HEK293 (cell line): ENCODE data around the gene SERTAD2.

Source experiments
- CTCF ChIA-PET: fragments of 350-600 bp; formaldehyde crosslinking; extraction: SDS; loops from one replicate; lab custom pipeline; 2021; ENCODE audit warnings: antibody characterized with exemption; lab: Yijun Ruan, JAX
- POLR2A ChIA-PET: fragments of 300-600 bp; formaldehyde crosslinking; extraction: SDS; loops from one replicate; lab custom pipeline; 2020; ENCODE audit warnings: antibody characterized with exemption, inconsistent platforms; lab: Yijun Ruan, JAX
- H3K27ac ChIP-seq: fragments of 200-500 bp; sonication (Bioruptor generic); 2 replicates; pipeline ENCODE4 v1.5.1; 2014; ENCODE audit warnings: low read depth, low read length, control low read depth, inconsistent platforms; ENCODE audit errors: extremely low read depth
- H3K36me3 ChIP-seq, 2 experiments: fragments of 200-500 bp in 1 of 2; sonication (Bioruptor generic) in 1 of 2; 1 replicate in 1 of 2; 2 replicates in 1 of 2; pipeline ENCODE4 v1.5.1; 2014 to 2017; ENCODE audit warnings: inconsistent platforms in 2 of 2, low read length in 2 of 2; ENCODE audit not compliant: control insufficient read depth in 2 of 2, insufficient read depth in 1 of 2
- H3K4me1 ChIP-seq: fragments of 200-500 bp; sonication (Bioruptor generic); 2 replicates; pipeline ENCODE4 v1.5.1; 2014; ENCODE audit warnings: mild to moderate bottlenecking, low read length, inconsistent platforms; ENCODE audit not compliant: control insufficient read depth, insufficient read depth
- H3K4me3 ChIP-seq: 2 replicates; pipeline ENCODE4 v1.5.1; 2011; ENCODE audit warnings: low read depth, mild to moderate bottlenecking, control low read depth, low read length, moderate library complexity
- H3K9me3 ChIP-seq: fragments of 200-500 bp; sonication (Bioruptor generic); 2 replicates; pipeline ENCODE4 v1.5.1; 2014; ENCODE audit warnings: low read depth, low read length, inconsistent platforms; ENCODE audit not compliant: control insufficient read depth, insufficient read depth
- GLIS1 ChIP-seq: fragments of 450-650 bp; formaldehyde crosslinking; IDR thresholded peaks from 2 replicates; pipeline ENCODE4 v1.5.1; 2016; ENCODE audit warnings: missing biosample characterization, missing genetic modification characterization
- GLIS2 ChIP-seq: fragments of 450-650 bp; formaldehyde crosslinking; IDR thresholded peaks from 2 replicates; pipeline ENCODE4 v1.5.1; 2016; ENCODE audit warnings: missing biosample characterization, missing genetic modification characterization
- HOXA7 ChIP-seq: sonication (generic); formaldehyde crosslinking; IDR thresholded peaks from 2 replicates; pipeline ENCODE4 v1.8.1; 2022; ENCODE audit warnings: missing genetic modification reagents, borderline replicate concordance
- KLF7 ChIP-seq: fragments of 450-650 bp; formaldehyde crosslinking; IDR thresholded peaks from 2 replicates; pipeline ENCODE4 v1.5.1; 2016; ENCODE audit warnings: missing biosample characterization, missing genetic modification characterization, borderline replicate concordance
- SCRT1 ChIP-seq: fragments of 450-650 bp; formaldehyde crosslinking; IDR thresholded peaks from 2 replicates; pipeline ENCODE4 v1.5.1; 2016; ENCODE audit warnings: missing biosample characterization, missing genetic modification characterization, borderline replicate concordance
- YY1 ChIP-seq: fragments of 450-650 bp; formaldehyde crosslinking; IDR thresholded peaks from 2 replicates; pipeline ENCODE4 v1.5.1; 2018; ENCODE audit warnings: missing biosample characterization, missing genetic modification characterization
- ZNF10 ChIP-seq: fragments of 450-650 bp; formaldehyde crosslinking; IDR thresholded peaks from 2 replicates; pipeline ENCODE4 v1.5.1; 2017; ENCODE audit warnings: missing biosample characterization, missing genetic modification characterization
- ZNF138 ChIP-seq: fragments of 450-650 bp; formaldehyde crosslinking; IDR thresholded peaks from 2 replicates; pipeline ENCODE4 v1.5.1; 2016; ENCODE audit warnings: missing biosample characterization, missing genetic modification characterization, borderline replicate concordance
- ZNF146 ChIP-seq: fragments of 450-650 bp; formaldehyde crosslinking; IDR thresholded peaks from 2 replicates; pipeline ENCODE4 v1.5.1; 2016; ENCODE audit warnings: missing biosample characterization, missing genetic modification characterization
- ZNF2 ChIP-seq: fragments of 450-650 bp; formaldehyde crosslinking; IDR thresholded peaks from 2 replicates; pipeline ENCODE4 v1.5.1; 2016; ENCODE audit warnings: missing biosample characterization, missing genetic modification characterization
- ZNF202 ChIP-seq: fragments of 450-650 bp; formaldehyde crosslinking; IDR thresholded peaks from 2 replicates; pipeline ENCODE4 v1.5.1; 2016; ENCODE audit warnings: missing biosample characterization, missing genetic modification characterization, borderline replicate concordance
- ZNF23 ChIP-seq: fragments of 450-650 bp; formaldehyde crosslinking; IDR thresholded peaks from 2 replicates; pipeline ENCODE4 v1.5.1; 2016; ENCODE audit warnings: missing biosample characterization, missing genetic modification characterization, borderline replicate concordance
- ZNF248 ChIP-seq: fragments of 450-650 bp; formaldehyde crosslinking; IDR thresholded peaks from 2 replicates; pipeline ENCODE4 v1.5.1; 2017; ENCODE audit warnings: missing biosample characterization, missing genetic modification characterization
- ZNF311 ChIP-seq: fragments of 450-650 bp; formaldehyde crosslinking; IDR thresholded peaks from 2 replicates; pipeline ENCODE4 v1.5.1; 2017; ENCODE audit warnings: missing biosample characterization, missing genetic modification characterization, borderline replicate concordance
- ZNF37A ChIP-seq: fragments of 450-650 bp; IDR thresholded peaks from 2 replicates; pipeline ENCODE4 v1.5.1; 2018; ENCODE audit warnings: missing biosample characterization, missing genetic modification characterization
- ZNF473 ChIP-seq: fragments of 450-650 bp; formaldehyde crosslinking; IDR thresholded peaks from 2 replicates; pipeline ENCODE4 v1.5.1; 2017; ENCODE audit warnings: missing biosample characterization, missing genetic modification characterization
- ZNF623 ChIP-seq: fragments of 450-650 bp; formaldehyde crosslinking; IDR thresholded peaks from 2 replicates; pipeline ENCODE4 v1.5.1; 2016; ENCODE audit warnings: missing biosample characterization, missing genetic modification characterization
- ZNF670 ChIP-seq: fragments of 450-650 bp; formaldehyde crosslinking; IDR thresholded peaks from 2 replicates; pipeline ENCODE4 v1.5.1; 2016; ENCODE audit warnings: missing biosample characterization, missing genetic modification characterization, low read depth
- ZNF747 ChIP-seq: fragments of 450-650 bp; formaldehyde crosslinking; IDR thresholded peaks from 2 replicates; pipeline ENCODE4 v1.5.1; 2016; ENCODE audit warnings: missing biosample characterization, missing genetic modification characterization
- ZNF776 ChIP-seq: fragments of 450-650 bp; formaldehyde crosslinking; IDR thresholded peaks from 2 replicates; pipeline ENCODE4 v1.5.0; 2017; ENCODE audit warnings: missing biosample characterization, missing genetic modification characterization, borderline replicate concordance
- ZXDB ChIP-seq: fragments of 450-650 bp; formaldehyde crosslinking; IDR thresholded peaks from 2 replicates; pipeline ENCODE4 v1.5.1; 2016; ENCODE audit warnings: missing biosample characterization, missing genetic modification characterization
- TF ChIP-seq, protein P1 (sequence below): fragments of 450-650 bp; IDR thresholded peaks from 2 replicates; pipeline ENCODE4 v1.5.1; 2018; ENCODE audit warnings: missing biosample characterization, missing genetic modification characterization
- TF ChIP-seq, protein P2 (sequence below): fragments of 450-650 bp; formaldehyde crosslinking; IDR thresholded peaks from 2 replicates; pipeline ENCODE4 v1.5.1; 2016; ENCODE audit warnings: missing biosample characterization, missing genetic modification characterization
- TF ChIP-seq, protein P3 (sequence below): fragments of 450-650 bp; formaldehyde crosslinking; IDR thresholded peaks from 2 replicates; pipeline ENCODE4 v1.5.1; 2016; ENCODE audit warnings: missing biosample characterization, missing genetic modification characterization
- TF ChIP-seq, protein P4 (sequence below): fragments of 450-650 bp; formaldehyde crosslinking; IDR thresholded peaks from 2 replicates; pipeline ENCODE4 v1.5.1; 2016; ENCODE audit warnings: missing biosample characterization, missing genetic modification characterization, low read depth
- TF ChIP-seq, protein P5 (sequence below): fragments of 450-650 bp; formaldehyde crosslinking; IDR thresholded peaks from 2 replicates; pipeline ENCODE4 v1.5.1; 2016; ENCODE audit warnings: missing biosample characterization, missing genetic modification characterization
- TF ChIP-seq, protein P6 (sequence below): fragments of 450-650 bp; formaldehyde crosslinking; IDR thresholded peaks from 2 replicates; pipeline ENCODE4 v1.5.1; 2016; ENCODE audit warnings: missing biosample characterization, missing genetic modification characterization

The SERTAD2 gene

DNA sequence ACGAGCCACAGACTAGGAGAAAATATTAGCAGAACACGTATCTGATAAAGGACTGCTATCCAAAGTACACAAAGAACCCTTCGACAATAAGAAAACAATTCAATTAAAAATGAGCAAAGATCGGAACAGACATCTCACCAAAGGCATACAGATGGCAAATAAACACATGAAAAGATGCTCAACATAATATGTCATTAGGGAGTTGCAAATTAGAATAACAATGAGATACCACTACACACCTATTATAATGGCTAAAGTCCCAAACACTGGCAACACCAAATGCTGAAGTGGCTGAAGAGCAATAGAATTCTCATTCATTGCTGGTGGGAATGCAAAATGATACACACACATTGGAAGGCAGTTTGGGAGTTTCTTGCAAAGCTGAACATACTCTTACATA, 33.1 kb downstream of the SERTAD2 start (continued):
- no peak for TF ChIP-seq ZNF776 (tag by site-specific recombination)

DNA sequence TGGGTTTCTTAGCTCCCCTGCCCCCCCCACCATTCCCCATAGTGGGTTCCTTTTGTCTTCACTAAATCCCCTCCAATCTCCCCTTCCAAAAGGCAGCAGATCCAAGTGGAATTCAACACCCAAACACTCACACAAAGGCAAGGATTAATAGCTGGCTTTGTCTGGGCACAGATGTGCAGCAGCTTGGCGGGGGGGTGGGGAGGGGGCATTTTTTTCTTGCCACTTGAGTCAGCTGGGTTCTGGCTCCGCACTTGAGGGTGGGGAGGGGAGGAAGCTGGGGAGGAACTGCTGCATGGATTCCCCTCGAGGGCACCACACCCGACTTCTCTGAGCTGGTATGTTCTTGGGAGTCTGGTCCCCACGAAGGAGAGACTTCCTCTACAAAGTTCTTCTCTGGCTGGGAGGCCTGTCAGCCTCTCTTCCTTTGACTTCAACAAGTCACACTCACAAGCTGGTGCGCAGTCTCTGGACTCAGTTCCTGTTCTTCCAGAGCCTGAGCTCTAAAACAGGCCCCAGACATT, 36.0 kb downstream of the SERTAD2 start:
- no peak overlapping the region for H3K4me3 ChIP-seq
- no peaks in the 10 kb centered on the region for H3K9me3 ChIP-seq
- H3K4me1 ChIP-seq: no peaks in the 10 kb centered on the region
- no peaks in the 10 kb centered on the region for H3K36me3 ChIP-seq
- TF ChIP-seq HOXA7 (CRISPR knock-in tag) (no peak), KLF7 (tag by site-specific recombination) (no peak), YY1 (no peak), ZNF747 (tag by site-specific recombination) (no peak), ZNF146 (tag by site-specific recombination) (no peak), GLIS2 (tag by site-specific recombination) (no peak), ZNF202 (tag by site-specific recombination) (no peak), ZNF670 (tag by site-specific recombination) (no peak), ZNF10 (tag by site-specific recombination) (no peak), ZXDB (no peak), ZNF2 (tag by site-specific recombination) (no peak), SCRT1 (tag by site-specific recombination) (no peak), ZNF623 (tag by site-specific recombination) (no peak)
- TF ChIP-seq, protein P1, sequence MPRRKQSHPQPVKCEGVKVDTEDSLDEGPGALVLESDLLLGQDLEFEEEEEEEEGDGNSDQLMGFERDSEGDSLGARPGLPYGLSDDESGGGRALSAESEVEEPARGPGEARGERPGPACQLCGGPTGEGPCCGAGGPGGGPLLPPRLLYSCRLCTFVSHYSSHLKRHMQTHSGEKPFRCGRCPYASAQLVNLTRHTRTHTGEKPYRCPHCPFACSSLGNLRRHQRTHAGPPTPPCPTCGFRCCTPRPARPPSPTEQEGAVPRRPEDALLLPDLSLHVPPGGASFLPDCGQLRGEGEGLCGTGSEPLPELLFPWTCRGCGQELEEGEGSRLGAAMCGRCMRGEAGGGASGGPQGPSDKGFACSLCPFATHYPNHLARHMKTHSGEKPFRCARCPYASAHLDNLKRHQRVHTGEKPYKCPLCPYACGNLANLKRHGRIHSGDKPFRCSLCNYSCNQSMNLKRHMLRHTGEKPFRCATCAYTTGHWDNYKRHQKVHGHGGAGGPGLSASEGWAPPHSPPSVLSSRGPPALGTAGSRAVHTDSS (tag by site-specific recombination): no peak
- TF ChIP-seq, protein P2, sequence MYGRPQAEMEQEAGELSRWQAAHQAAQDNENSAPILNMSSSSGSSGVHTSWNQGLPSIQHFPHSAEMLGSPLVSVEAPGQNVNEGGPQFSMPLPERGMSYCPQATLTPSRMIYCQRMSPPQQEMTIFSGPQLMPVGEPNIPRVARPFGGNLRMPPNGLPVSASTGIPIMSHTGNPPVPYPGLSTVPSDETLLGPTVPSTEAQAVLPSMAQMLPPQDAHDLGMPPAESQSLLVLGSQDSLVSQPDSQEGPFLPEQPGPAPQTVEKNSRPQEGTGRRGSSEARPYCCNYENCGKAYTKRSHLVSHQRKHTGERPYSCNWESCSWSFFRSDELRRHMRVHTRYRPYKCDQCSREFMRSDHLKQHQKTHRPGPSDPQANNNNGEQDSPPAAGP: no peak
- TF ChIP-seq, protein P3, sequence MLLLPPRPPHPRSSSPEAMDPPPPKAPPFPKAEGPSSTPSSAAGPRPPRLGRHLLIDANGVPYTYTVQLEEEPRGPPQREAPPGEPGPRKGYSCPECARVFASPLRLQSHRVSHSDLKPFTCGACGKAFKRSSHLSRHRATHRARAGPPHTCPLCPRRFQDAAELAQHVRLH (tag by site-specific recombination): no peak
- no peak overlapping the region for H3K27ac ChIP-seq
- CTCF ChIA-PET: interaction anchor here (0.6 to 1.0 kb wide), 6 partner anchors 29 to 285 kb away, joined by 3 to 5 read pairs (median 4); no protein-coding TSS in a partner anchor
- POLR2A ChIA-PET: interaction anchor here (0.6 to 1.4 kb wide), 2 partner anchors 23 to 36 kb away, joined by 5 read pairs; partner anchors contain the start of gene SERTAD2

DNA sequence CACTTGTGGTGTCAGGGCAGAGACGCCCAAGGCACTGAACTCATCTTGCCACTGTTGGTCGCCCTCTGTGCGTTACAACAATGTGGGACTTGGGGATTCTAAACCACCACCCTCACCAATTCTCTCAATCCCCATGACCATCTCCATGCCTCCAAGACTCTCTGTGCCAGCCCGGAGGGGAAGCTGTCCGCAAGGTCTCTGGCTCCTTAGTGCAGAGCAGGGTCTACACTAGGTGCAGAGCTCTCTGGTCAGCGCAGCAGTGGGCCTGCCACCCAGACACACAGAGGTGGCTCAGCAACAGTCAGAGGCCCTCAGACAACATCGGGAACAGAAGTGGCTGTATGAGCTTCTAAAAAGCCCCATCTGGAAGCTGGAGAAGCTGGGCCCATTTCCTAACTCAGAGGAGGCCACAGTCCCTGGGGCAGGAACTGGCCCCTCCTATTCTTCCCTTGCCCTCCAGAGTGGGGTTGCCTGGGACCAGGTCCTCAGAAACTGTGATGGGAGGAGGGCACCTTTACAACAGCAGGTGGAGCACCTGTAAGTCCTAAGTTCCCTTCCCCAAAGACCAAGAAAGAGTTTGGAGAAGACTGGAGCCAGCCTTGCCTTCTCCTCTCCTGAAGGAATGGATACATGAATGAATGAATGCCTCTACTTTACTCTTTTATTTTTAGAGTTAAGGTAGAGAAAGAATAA, 37.7 kb downstream of the SERTAD2 start:
- no peak overlapping the region for H3K4me3 ChIP-seq
- no peak overlapping the region for H3K27ac ChIP-seq
- H3K9me3 ChIP-seq: no peaks in the 10 kb centered on the region
- H3K4me1 ChIP-seq: no peaks in the 10 kb centered on the region
- POLR2A ChIA-PET: interaction anchor here (0.6 kb wide), 1 partner anchor 170 kb away, joined by 8 read pairs; no protein-coding TSS in a partner anchor
- CTCF ChIA-PET: interaction anchor here (0.6 to 1.2 kb wide), 3 partner anchors 28 to 36 kb away, joined by 3 read pairs; no protein-coding TSS in a partner anchor
- no peaks in the 10 kb centered on the region for H3K36me3 ChIP-seq
- TF ChIP-seq ZNF138 (no peak), GLIS1 (tag by site-specific recombination) (no peak), ZNF473 (tag by site-specific recombination) (no peak), ZNF248 (tag by site-specific recombination) (no peak), ZNF37A (no peak), ZNF311 (tag by site-specific recombination) (no peak), ZNF23 (tag by site-specific recombination) (no peak)
- TF ChIP-seq, protein P4, sequence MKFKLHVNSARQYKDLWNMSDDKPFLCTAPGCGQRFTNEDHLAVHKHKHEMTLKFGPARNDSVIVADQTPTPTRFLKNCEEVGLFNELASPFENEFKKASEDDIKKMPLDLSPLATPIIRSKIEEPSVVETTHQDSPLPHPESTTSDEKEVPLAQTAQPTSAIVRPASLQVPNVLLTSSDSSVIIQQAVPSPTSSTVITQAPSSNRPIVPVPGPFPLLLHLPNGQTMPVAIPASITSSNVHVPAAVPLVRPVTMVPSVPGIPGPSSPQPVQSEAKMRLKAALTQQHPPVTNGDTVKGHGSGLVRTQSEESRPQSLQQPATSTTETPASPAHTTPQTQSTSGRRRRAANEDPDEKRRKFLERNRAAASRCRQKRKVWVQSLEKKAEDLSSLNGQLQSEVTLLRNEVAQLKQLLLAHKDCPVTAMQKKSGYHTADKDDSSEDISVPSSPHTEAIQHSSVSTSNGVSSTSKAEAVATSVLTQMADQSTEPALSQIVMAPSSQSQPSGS (tag by site-specific recombination): no peak
- TF ChIP-seq, protein P5, sequence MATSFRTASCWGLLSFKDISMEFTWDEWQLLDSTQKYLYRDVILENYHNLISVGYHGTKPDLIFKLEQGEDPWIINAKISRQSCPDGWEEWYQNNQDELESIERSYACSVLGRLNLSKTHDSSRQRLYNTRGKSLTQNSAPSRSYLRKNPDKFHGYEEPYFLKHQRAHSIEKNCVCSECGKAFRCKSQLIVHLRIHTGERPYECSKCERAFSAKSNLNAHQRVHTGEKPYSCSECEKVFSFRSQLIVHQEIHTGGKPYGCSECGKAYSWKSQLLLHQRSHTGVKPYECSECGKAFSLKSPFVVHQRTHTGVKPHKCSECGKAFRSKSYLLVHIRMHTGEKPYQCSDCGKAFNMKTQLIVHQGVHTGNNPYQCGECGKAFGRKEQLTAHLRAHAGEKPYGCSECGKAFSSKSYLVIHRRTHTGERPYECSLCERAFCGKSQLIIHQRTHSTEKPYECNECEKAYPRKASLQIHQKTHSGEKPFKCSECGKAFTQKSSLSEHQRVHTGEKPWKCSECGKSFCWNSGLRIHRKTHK (tag by site-specific recombination): no peak
- TF ChIP-seq, protein P6, sequence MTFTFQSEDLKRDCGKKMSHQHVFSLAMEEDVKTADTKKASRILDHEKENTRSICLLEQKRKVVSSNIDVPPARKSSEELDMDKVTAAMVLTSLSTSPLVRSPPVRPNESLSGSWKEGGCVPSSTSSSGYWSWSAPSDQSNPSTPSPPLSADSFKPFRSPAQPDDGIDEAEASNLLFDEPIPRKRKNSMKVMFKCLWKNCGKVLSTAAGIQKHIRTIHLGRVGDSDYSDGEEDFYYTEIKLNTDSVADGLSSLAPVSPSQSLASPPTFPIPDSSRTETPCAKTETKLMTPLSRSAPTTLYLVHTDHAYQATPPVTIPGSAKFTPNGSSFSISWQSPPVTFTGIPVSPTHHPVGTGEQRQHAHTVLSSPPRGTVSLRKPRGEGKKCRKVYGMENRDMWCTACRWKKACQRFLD (tag by site-specific recombination): no peak
